GDM1 (cell line): ENCODE measurements around the gene AMBRA1.
A peak's percentile ranks its signal among the peaks of the same experiment; 100 is the strongest.

Experiments used
- DNase-seq: peaks from one replicate; lab custom pipeline; 2025; lab: John Stamatoyannopoulos, UW

AMBRA1 gene

GRCh38 chr11:46508360-46508759, 85.5 kb downstream of the AMBRA1 start:
- no peak for DNase-seq

DNA sequence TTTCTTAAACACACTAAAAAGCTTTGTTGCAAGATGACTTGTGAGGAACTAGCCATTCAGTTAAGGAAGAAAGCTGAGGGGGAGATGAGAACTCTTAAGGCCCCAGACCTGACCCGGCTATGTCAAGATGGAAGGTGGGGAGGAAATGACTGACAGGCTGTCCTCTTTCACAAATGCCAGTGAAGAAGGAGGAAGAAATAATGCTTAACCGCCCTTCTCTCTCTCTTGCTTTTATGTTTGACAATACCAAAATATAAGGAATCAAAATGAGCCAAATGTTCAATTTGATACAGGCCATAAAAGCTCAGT, 87.4 kb downstream of the AMBRA1 start:
- no peak for DNase-seq

- DNase-seq: no peak
These were observed 87.9 kb downstream of the AMBRA1 start for GRCh38 chr11:46505741-46506482.

DNA sequence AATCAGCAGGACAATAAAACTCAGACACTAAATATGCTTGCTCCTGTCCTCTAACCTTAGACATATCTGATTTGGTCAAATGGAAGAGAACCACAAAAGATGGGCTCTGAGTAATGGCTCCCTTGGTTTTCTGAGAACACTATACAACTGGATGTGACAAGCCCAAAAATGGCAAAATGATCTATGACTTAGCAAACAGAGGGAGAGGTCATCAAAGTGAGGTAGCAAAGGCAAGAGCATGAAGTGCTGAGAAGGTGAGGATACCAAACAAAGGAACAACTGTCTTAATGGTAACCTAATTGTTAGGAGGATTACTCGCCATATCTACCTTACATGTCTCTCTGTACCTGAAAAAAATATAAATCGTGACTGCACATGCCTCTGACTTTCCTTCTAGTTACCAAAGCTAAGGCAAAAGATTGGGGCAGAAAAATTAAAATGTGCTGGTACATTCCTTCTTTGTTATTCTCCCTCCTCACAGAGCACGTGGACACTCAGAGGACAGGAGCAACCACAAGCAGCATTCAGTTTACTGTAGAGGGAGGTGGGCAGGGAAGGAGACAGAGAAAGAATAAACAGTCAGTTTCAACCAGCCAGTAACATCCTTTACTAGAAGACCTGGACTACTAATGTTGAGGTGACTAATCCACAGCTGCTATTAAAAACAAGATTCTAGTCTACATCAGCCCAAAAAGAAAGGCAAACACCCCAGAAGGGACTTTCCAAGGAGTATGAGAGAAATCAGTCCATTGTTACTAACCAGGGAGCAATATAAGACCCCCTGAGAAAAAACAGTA, 88.8 kb downstream of the AMBRA1 start:
- DNase-seq: no peak

DNA sequence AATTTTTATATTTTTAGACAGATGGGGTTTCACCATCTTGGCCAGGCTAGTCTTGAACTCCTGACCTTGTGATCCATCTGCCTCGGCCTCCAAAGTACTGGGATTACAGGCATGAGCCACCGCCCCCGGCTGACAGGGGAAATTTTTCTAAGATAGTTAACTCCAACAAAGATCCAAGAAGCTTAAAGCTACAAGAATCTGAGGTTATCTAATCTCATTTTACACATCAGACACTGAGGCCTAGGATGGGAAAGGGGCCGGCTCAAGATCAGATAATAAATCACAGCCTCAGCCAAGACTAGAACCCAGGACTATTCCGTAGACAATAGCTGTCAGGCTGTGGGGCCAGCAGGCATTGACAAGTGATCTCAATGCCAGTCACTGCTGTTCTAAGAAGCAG, 94.0 kb downstream of the AMBRA1 start:
- no peak for DNase-seq

DNA sequence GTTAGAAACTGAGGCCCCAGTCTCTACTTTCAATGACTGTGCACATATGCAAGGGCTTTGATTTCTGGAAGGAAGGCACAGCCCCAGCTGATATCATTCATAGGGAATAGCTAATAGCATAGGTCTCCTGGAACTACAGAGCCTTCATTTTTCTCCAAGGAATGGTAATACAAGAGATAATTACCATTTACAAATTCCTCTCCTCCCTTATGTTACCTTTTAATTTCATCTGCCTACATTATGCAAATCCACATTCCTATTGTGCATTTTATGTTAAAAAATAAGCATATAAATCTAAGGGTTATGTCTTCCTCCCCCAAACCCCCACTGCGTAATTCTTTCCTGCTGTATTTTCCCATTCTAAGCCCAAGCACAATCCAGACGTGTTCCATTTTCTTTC, 94.9 kb downstream of the AMBRA1 start:
- DNase-seq: no peak

DNA sequence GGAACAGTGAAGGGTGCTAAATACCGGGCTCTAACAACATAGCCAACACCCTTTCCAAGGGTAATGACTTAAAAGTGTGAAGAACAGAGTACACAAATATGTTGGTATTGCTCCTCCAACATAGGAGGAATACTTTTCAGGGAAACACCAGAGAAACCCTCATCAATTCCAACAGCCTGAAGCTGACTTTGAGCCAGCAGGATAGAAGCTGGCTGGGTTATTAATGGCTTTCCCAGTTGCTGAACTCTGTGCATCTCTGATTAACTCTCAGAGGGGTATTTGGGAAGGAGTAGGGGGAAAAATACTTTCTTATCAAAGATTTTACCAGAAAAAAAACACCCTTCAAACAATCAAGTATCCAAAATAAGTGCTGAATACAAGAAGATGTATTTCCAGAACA, 95.6 kb downstream of the AMBRA1 start:
- no peak for DNase-seq

DNA sequence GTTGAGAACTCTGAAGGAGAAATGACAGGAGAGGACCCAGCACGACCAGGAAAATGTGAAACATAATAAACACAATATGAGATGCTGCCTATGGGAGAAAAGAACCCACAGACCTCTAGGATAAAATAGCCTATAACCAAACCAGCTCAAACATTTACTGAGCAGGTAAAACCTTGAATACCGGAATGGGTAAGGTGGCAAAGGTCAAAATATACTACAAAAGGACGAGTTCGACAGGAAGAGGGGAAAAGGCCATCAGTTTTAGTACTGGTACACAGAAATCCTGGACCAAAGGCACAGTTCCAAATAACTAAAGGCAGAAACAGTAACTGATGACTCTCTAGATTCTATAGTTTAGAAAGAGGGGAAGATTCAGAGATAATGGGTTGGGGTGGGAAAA, 96.3 kb downstream of the AMBRA1 start:
- no peak for DNase-seq

GRCh38 chr11:46493791-46494190, 100.0 kb downstream of the AMBRA1 start:
- DNase-seq: no peak

DNA sequence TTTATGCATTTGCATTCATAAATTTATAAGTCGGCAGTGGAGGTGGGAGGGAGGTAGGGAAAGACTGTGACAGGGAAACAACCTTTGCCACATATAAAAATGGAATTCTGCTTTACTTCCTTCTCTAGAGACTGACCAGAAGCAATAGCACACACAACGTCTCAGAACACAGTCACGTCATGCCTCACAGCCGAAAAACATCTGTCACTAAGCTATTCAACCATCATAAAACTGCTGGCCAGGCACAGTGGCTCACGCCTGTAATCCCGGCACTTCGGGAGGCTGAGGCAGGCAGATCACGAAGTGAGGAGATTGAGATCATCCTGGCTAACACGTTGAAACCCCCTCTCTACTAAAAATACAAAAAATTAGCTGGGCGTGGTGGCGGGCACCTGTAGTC, 101.3 kb downstream of the AMBRA1 start:
- no peak for DNase-seq

DNA sequence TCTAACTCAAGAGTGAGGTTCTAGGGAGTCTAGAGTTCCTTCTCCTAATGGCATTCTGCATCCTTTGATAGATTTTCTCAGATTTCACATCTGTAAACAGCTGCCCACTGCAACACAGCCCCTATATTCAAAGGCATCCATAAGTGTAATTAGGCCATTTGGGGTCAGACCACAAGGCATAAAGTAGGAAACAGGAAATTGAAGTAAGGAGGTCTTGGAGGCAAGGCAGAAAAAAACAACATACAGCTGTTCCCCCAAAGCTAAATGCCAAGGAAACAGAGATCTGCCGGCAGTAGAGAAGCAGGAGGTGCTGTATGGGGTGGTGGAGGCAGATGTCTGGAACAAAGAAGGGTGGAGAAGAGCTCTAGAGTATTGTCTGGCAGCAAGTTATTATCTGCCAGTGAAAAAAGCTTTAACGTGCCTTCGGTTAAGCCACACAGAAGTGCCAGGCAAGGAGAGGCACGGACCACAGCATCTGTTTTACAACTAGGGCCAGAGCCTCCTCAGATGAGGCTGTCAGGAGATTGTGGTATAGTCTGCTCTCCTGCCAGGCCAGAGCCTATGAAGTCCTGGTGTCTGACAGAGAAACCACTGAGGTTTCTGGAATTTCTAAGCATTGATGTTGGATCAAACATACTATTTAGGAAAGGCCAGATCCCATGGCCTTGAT, 102.0 kb downstream of the AMBRA1 start:
- DNase-seq: no peak

DNA sequence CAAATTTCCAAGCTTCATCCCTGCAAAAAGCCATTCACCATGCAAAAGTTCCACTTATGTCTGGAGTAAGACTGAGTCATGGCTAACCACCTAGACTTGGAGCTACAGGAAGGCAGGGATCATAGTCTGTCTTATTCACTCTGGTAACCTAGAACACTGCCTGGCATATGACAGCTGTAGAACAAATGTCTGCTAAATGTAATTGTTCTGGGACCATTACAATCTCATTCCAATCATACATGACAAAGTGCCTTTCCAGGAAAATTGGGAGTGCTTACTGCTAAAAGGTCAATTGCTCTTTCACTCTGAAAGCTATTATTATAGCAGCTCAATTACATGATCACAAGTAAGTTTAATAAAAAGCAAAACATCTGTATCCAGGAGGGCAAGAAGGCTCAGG, 103.2 kb downstream of the AMBRA1 start:
- no peak for DNase-seq

GRCh38 chr11:46489656-46490560, 103.9 kb downstream of the AMBRA1 start:
- peak; percentile 10 for DNase-seq

- no peak for DNase-seq
These were observed 107.9 kb downstream of the AMBRA1 start for GRCh38 chr11:46485856-46486443.

DNA sequence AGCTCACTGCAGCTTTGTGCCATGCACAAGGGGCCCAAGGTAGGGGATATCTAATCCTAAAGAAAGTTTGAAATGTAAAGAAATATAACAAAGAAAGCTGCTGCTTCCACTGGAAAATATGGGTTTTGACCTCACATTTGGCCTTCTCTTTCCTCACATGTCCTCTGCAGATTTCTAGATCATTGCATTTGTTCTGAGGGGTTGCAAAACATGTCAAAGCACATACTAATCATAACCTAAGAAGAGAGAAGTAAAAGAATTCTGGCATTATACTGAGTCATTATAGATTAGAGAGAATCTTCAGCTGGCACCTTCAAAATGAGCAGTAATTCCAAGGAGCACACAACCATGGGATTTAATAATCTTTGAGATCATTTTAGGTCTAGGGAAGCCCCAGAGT, 109.7 kb downstream of the AMBRA1 start:
- no peak for DNase-seq

DNA sequence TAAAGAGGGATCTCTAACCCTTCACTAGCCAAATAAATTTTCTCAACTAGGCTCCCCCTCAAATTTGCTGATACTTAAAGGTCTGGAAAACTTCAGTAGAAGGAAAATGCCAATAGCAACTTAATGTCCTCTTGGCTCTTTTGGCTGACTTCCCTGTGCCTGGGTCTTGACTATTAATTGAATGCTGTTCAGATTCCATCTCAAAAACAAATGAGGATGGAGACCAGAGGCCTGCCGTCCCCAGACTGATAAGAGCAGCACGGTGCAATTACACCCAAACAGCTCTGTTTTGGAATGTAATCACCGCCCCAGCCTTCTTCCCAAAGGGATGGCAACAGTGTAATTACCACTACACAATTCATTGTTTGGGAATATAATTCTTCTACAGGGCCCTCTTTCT, 112.9 kb downstream of the AMBRA1 start:
- no peak for DNase-seq

GRCh38 chr11:46480166-46480726, 113.6 kb downstream of the AMBRA1 start:
- no peak for DNase-seq

DNA sequence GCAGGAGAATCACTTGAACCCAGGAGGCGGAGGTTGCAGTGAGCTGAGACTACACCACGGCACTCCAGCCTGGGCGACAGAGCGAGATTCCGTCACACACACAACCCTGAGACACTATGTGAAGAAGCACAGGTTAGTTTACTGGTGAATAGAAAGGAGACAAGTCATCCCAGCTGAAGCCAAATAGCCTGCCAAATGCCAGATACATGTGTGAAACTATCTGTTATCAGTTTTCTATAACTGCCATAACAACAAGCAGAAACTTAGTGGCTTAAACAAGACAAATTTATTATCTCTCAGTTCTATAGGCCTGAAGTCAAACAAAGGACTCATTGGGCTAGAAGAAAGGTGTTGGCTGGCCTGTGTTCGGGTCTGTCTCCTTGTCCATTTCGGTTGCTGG, 114.2 kb downstream of the AMBRA1 start:
- DNase-seq: no peak

DNA sequence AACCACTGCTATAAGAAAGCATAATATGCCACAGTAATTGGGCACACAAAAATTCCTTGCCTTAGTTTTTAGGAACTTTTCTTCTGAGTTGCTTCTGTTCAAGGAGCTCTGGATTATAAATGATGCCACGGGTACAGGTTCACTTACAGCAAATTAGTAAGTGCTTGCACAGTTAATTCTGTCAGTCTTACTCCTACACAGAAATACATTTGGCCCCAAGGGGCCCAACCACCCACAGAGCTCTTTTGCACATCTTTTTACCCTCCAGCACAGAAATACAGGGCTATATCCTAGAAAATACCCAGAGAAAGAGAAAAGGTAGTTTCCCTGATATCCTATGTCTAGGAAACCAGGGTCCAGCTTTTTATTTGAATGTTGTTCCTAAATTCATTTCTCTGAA, 115.6 kb downstream of the AMBRA1 start:
- no peak for DNase-seq

- no peak for DNase-seq
These were observed 116.7 kb downstream of the AMBRA1 start for GRCh38 chr11:46477136-46477535.

- DNase-seq: no peak
These were observed 117.8 kb downstream of the AMBRA1 start for GRCh38 chr11:46475926-46476545.
